Heart right ventricle (tissue), 16 donors: ENCODE results near the gene PKDCC. TPM values are rescaled to one million over a fixed set of nuclear protein-coding genes. Genes with fewer than 3 reads are reported as not detected.
"Not testable (repeated sequence)": the region's sequence is repeated elsewhere in the genome, so short reads cannot be mapped to it uniquely, and the experiment has no call there.

Experiments
- ATAC-seq, 8 donors: fragments of 200-7000 bp; cut with Tn5 transposase; one replicate each; pipeline ENCODE4 v1.9.1; 2020; ENCODE audit warnings: mild to moderate bottlenecking in 8 of 8, moderate library complexity in 8 of 8, moderate number of reproducible peaks in 1 of 8
- DNase-seq, 2 donors: peaks; one replicate each; pipeline ENCODE4 v3.0.0-alpha.2; 2020
- H3K27ac ChIP-seq, 10 donors: fragments of 200-600 bp; sonication (generic) in 2 of 10; one replicate each; pipeline versions ENCODE4 v1.5.0 to v1.8.0; 2020 to 2022; ENCODE audit warnings: mild to moderate bottlenecking in 3 of 10
- H3K27me3 ChIP-seq, 7 donors: fragments of 200-600 bp; one replicate each; pipeline ENCODE4 v1.8.0; 2021 to 2022; ENCODE audit warnings: mild to moderate bottlenecking in 2 of 7
- H3K36me3 ChIP-seq, 9 donors: fragments of 200-600 bp; sonication (generic) in 1 of 9; one replicate each; pipeline versions ENCODE4 v1.5.0 to v1.8.0; 2020 to 2022; ENCODE audit warnings: mild to moderate bottlenecking in 2 of 9
- H3K4me1 ChIP-seq, 9 donors: fragments of 200-600 bp; sonication (generic) in 1 of 9; one replicate each; pipeline versions ENCODE4 v1.5.0 to v1.8.0; 2020 to 2022; ENCODE audit warnings: mild to moderate bottlenecking in 4 of 9
- H3K4me3 ChIP-seq, 10 donors: fragments of 200-600 bp; sonication (generic) in 2 of 10; one replicate each; pipeline versions ENCODE4 v1.5.0 to v1.8.0; 2020 to 2022; ENCODE audit warnings: mild to moderate bottlenecking in 7 of 10, moderate library complexity in 2 of 10
- H3K9me3 ChIP-seq, 11 donors: fragments of 200-600 bp in 10 of 11; sonication (generic) in 2 of 11; one replicate each; pipeline versions ENCODE4 v1.5.0 to v1.8.0; 2013 to 2022; ENCODE audit warnings: mild to moderate bottlenecking in 2 of 11, control low read depth in 1 of 11, moderate library complexity in 1 of 11
- CTCF ChIP-seq, 9 donors: fragments of 200-600 bp; sonication (generic) in 2 of 9; IDR thresholded peaks; one replicate each; pipeline versions ENCODE4 v1.5.0 to v1.8.0; 2021 to 2022; ENCODE audit warnings: antibody characterized with exemption in 9 of 9, mild to moderate bottlenecking in 5 of 9, moderate library complexity in 1 of 9
- WGBS, 2 donors: extraction: QIAGEN DNeasy Blood & Tissue Kit; methylation state at CpG; one replicate each; pipeline ENCODE4 v1.1.7; 2013; ENCODE audit warnings: inconsistent platforms in 1 of 2; 5-methylcytosine and 5-hydroxymethylcytosine counted together
- intact Hi-C, 10 donors: fragments of 100-400 bp; cut with DNase I; formaldehyde crosslinking; loops; one replicate each; pipeline versions ENCODE4 v1.11.1 to v1.14.2; 2022
- polyA plus RNA-seq, 2 donors: library from polyadenylated mRNA; stranded (reverse); fragments of 200-250 nt; gene quantifications; one replicate each; pipeline ENCODE4 v1.2.3, GENCODE V29; 2013
- total RNA-seq, 10 donors: library from RNA; stranded (reverse); fragmentation: NEBNext Ultra II Directional in 3 of 10; extraction: Animal tissue kit (Norgen Biotek cat#: 25700) in 3 of 10; gene quantifications; one replicate each; pipeline versions ENCODE4 v1.2.1 to v1.2.4, GENCODE V29; 2021 to 2023
- donor health status: Arrhythmogenic right ventricular cardiomyopathy.
- donor health status: ischemic (EF 13 %, LVEDD 7.1; RV severe dilation, severe dysfunction).
- donor health status: healthy with polysubstance abuse.
- donor health status: DM: no; HTN: yes; CAD: no.
- donor health status: DM: no; HTN: no; CAD: no.
- donor health status: ischemic (EF 25% LVEDD 6.9; RV normal size, moderate dysfunction).
- donor health status: ischemic (EF 25% LVEDD 5.7; RV mildly dilated, moderate dysfunction).
- donor health status: healthy.
- donor health status: DM: yes; HTN: yes; CAD: no.
- donor health status: Ischemic cardiomyopathy.
- donor health status: ischemic (EF 35%, LVEDD 5.7; RV mildly dilated, moderate dysfunction).
- donor health status: nonischemic (EF 11% LVEDD 7.7; RV severe dilation, severe dysfunction).
- donor health status: DM: yes; HTN: yes; CAD: no.
- donor health status: PGD.
- donor health status: ischemic (EF 29% LVEDD 5.4; RV normal size, mild dysfunction).
- donor health status: nonischemic (EF 23%, LVEDD 6.1; RV moderate dilation, normal function).

Gene PKDCC
- total and polyA plus RNA-seq, 12 donors, result 25.1 to 263 (median 51.4) TPM

GRCh38 chr2:42030829-42031228 is 17.0 kb upstream of the PKDCC start:
- 98 to 100% methylated on average over 1 of the region's 1 CpG for WGBS, 2 donors
- intact Hi-C loops, result no loop called here
- Histone ChIP-seq H3K4me1 (peaks cover 5 to 40% (median 14%) of the 10 kb centered on the region in 9 donors), H3K4me3 (no peak overlapping the region), H3K27me3 (no peaks in the 10 kb centered on the region), H3K9me3 (no peaks in the 10 kb centered on the region), H3K27ac (no peak overlapping the region), H3K36me3 (no peaks in the 10 kb centered on the region)
- DNase-seq (no peak), ATAC-seq (no peak)
- TF ChIP-seq CTCF (IDR thresholded peaks at IDR 0.05), result no peak

GRCh38 chr2:42031281-42032223 is 16.3 kb upstream of the PKDCC start:
- 64 to 76% methylated on average over 4 of the region's 4 CpGs for WGBS, 2 donors
- peak in 2 of 8 donors; percentile 34 for ATAC-seq
- intact Hi-C loops, result no loop called here

GRCh38 chr2:42032224-42032620 is 15.6 kb upstream of the PKDCC start:
- no peaks in the 10 kb centered on the region for H3K36me3 ChIP-seq
- ATAC-seq (no peak), DNase-seq (no peak)
- no peaks in the 10 kb centered on the region for H3K9me3 ChIP-seq
- TF ChIP-seq CTCF (IDR thresholded peaks at IDR 0.05), result no peak
- intact Hi-C loops, result no loop called here
- 83 to 85% methylated on average over 6 of the region's 6 CpGs for WGBS, 2 donors
- no peak overlapping the region for H3K4me3 ChIP-seq
- peaks cover 5 to 39% (median 14%) of the 10 kb centered on the region in 9 donors for H3K4me1 ChIP-seq
- no peaks in the 10 kb centered on the region for H3K27me3 ChIP-seq
- H3K27ac ChIP-seq, result no peak overlapping the region

More at GRCh38 chr2:42031281-42032223, 16.3 kb upstream of the PKDCC start:
- Histone ChIP-seq H3K4me1 (peaks cover 5 to 39% (median 14%) of the 10 kb centered on the region in 9 donors), H3K36me3 (no peaks in the 10 kb centered on the region), H3K27me3 (no peaks in the 10 kb centered on the region), H3K4me3 (no peak overlapping the region), H3K27ac (no peak overlapping the region), H3K9me3 (no peaks in the 10 kb centered on the region)
- TF ChIP-seq CTCF (IDR thresholded peaks at IDR 0.05), result no peak
- no peak for DNase-seq

GRCh38 chr2:42032745-42033144 is 15.1 kb upstream of the PKDCC start:
- DNase-seq, result no peak
- no peak for TF ChIP-seq CTCF (IDR thresholded peaks at IDR 0.05)
- 70 to 78% methylated on average over 11 of the region's 11 CpGs for WGBS, 2 donors
- intact Hi-C loops, result no loop called here
- Histone ChIP-seq H3K9me3 (no peaks in the 10 kb centered on the region), H3K4me3 (no peak overlapping the region), H3K4me1 (peaks cover 5 to 34% (median 13%) of the 10 kb centered on the region in 9 donors), H3K27me3 (no peaks in the 10 kb centered on the region), H3K36me3 (no peaks in the 10 kb centered on the region), H3K27ac (no peak overlapping the region)
- no peak for ATAC-seq

- 76 to 77% methylated on average over 6 of the region's 6 CpGs for WGBS, 2 donors
- ATAC-seq, H3K4me3 ChIP-seq, DNase-seq, H3K9me3 ChIP-seq, H3K27me3 ChIP-seq, H3K27ac ChIP-seq, H3K36me3 ChIP-seq, intact Hi-C loops: not testable (repeated sequence)
- peaks cover 0 to 20% (median under 1%) of the 10 kb centered on the region in 9 donors for H3K4me1 ChIP-seq
These were observed 13.7 kb upstream of the PKDCC start for GRCh38 chr2:42034096-42034495.
